GM18511 (cell line): ENCODE data around the gene CCDC178.
"Not testable (repeated sequence)": the region's sequence is repeated elsewhere in the genome, so short reads cannot be mapped to it uniquely, and the experiment has no call there.

Experiments
- ATAC-seq: cut with Tn5 transposase; IDR thresholded peaks from one replicate; pipeline ENCODE4 v1.9.1; 2021; ENCODE audit warnings: mild to moderate bottlenecking, moderate library complexity; ENCODE audit not compliant: unreplicated experiment

The CCDC178 gene

DNA sequence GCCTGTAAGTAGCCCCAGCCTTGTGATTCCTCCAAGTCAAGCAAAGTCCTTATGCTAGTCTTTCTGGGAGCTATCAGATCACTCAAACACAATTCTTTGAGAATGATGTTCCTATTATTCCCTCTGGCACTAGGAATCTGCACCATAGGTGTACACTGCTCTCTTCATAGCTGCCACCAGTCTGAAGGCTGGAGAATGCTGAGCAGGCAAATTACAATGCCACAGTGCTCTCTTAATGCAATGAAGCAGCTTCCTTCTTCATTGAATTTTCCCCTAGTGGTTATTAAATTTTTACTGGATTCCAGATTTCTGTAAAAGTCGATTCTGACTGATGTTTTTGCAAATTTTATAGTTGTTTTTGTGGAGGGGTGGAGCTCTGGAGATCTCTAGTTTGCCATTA is 84.8 kb downstream of the CCDC178 start:
- ATAC-seq: no peak

GRCh38 chr18:33355263-33355662 is 85.3 kb downstream of the CCDC178 start:
- ATAC-seq: no peak

- no peak for ATAC-seq
Measured at GRCh38 chr18:33350256-33350655, 90.3 kb downstream of the CCDC178 start.

- ATAC-seq: not testable (repeated sequence)
Measured at GRCh38 chr18:33339733-33340132, 100.8 kb downstream of the CCDC178 start.

DNA sequence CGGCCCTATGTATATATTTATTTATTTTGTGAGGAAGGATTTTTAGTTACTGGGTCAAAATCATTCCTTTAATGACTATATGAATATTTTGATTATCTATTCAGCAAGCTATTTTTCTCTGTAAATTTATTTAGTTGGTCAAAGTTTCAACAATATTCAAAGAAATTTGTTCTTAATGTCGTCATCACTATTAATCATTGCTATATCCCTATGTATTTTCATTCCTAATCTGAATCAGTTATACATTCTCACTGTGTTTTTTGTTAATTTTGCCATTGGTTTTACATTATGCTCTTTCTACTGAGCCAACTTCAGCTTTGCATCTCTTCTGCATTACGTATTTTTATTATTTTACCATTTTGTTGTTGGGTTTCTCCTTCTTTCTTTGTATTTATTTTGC is 105.7 kb downstream of the CCDC178 start:
- no peak for ATAC-seq

- ATAC-seq: no peak
Measured at GRCh38 chr18:33330711-33331110, 109.8 kb downstream of the CCDC178 start.

DNA sequence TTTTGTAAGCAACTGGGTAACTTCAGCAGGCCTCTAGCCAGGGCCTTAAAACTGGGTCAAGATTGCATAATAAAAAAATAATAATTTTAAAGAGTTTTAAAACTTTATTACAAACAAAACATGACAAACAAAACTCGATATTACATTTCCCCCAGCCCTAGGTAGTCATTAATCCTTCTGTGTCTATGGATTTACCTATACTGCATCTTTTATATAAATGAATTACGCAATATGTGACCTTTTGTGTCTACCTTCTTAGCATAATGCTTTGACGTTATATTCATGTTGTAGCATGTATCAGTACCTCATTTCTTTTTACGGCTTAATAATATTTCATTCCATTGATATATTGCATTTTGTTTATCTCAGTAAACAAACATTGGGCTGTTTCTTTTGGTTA is 113.5 kb downstream of the CCDC178 start:
- ATAC-seq: no peak

- no peak for ATAC-seq
Measured at GRCh38 chr18:33317640-33318039, 122.9 kb downstream of the CCDC178 start.

DNA sequence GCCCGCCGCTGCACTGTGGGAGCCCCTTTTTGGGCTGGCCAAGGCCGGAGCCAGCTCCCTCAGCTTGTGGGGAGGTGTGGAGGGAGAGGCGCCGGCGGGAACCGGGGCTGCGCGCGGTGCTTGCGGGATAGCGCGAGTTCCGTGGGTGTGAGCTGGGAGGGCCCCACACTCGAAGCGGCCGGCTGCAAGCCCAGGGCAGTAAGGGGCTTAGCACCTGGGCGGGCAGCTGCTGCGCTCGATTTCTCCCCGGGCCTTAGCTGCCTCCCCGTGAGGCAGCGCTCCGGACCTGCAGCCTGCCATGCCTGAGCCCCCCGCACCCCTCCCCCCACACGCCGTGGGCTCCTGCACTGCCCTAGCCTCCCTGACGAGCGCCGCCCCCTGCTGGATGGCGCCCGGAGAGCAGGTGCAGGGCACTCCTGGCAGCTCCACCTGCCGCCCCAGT is 124.4 kb downstream of the CCDC178 start:
- ATAC-seq: no peak

GRCh38 chr18:33307520-33307919 is 133.0 kb downstream of the CCDC178 start:
- ATAC-seq: no peak

DNA sequence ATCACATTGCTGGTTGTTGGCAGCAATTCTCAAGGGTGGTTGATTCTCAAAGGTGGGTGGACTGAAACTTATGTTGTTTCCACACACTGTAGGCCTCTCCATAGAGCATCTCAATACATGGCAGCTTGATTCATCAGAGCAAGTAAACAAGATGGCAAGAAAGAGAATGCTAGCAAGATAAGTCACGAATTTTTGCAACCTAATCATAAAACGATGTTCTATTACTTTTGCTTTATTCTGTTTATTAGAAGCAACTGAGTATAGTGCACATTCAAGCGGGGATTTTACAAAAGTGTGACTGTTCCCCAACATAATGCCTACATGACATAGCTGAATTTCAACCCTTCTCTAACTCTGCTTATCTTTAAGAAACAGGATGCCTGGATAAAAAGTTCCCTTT is 136.2 kb downstream of the CCDC178 start:
- no peak for ATAC-seq

DNA sequence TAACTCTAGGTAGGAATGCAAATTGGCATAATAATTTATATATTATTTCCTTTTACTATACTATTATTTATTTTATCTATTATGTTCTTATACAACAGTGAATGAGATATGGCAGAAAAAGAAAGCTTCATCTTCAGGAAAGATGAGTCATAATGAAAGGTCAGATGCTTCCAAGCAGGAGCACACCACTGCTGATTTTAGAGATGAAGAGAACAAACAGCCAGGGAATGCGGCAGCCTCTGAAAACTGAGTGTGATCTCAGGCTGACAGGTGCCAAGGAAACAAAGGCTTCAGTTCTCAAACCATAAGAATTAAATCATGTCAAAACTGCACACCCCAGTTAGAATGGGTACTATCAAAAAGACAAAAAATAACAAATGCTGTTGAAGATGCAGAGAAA is 149.0 kb downstream of the CCDC178 start:
- ATAC-seq: no peak

- no peak for ATAC-seq
Measured at GRCh38 chr18:33288082-33288716, 152.3 kb downstream of the CCDC178 start.

GRCh38 chr18:33282709-33283333 is 157.7 kb downstream of the CCDC178 start:
- no peak for ATAC-seq

GRCh38 chr18:33282142-33282541 is 158.4 kb downstream of the CCDC178 start:
- no peak for ATAC-seq

- ATAC-seq: no peak
Measured at GRCh38 chr18:33277431-33277830, 163.1 kb downstream of the CCDC178 start.

- no peak for ATAC-seq
Measured at GRCh38 chr18:33275843-33276242, 164.7 kb downstream of the CCDC178 start.

DNA sequence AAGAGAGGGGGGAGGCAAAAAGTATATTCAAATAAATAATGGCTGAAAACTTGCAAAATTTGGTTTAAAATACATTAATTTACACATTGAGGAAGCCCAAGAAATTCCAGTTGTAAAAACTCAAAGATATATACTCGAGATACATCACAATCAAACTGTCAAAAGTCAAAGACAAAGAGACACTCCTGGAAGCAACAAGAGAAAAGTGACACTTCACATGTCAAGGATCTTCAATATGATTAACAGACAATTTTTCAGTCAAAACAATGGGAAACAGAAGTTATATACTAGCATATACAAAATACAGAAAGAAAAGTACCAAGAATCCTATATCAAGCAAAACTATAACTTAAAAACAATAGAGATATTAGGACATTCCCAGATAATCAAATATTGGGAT is 170.2 kb downstream of the CCDC178 start:
- no peak for ATAC-seq

GRCh38 chr18:33269223-33269622 is 171.3 kb downstream of the CCDC178 start:
- no peak for ATAC-seq

DNA sequence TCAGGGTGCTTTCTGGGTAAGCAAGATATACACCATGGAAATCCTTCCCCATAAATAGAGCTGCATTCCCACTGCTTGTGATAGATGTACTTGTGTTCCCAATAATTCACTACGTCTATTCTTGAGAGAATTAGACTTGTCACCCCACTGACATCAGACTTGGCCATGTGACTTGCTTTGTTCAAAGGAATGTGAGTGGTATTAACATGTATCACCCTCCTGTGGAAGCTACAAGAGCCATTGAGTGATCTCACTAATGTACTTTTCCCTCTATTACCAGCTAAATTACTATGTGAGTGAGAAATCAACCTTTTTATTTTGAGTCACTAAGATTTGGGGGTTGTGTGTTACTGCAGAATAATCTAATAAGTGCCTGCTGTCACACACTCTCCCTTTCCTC is 176.0 kb downstream of the CCDC178 start:
- no peak for ATAC-seq

GRCh38 chr18:33239298-33239697 is 201.2 kb downstream of the CCDC178 start:
- ATAC-seq: peak; percentile 75

DNA sequence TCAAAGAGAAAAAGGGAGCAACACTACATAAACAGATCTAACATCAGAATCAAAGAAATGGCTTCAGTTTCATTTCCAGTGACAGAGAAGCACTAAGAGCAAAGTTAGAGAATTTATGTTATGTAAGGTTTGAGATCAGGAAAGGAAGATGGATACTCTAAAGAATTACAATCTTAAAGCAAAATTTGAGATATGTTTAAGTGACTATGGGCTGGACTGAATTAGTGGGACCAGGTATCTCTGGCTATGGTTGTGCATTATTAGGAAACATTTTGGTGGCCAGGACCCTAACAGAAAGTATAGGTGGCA is 208.2 kb downstream of the CCDC178 start:
- ATAC-seq: peak; percentile 35
